ENCODE results near the gene KCNG4.

DNA sequence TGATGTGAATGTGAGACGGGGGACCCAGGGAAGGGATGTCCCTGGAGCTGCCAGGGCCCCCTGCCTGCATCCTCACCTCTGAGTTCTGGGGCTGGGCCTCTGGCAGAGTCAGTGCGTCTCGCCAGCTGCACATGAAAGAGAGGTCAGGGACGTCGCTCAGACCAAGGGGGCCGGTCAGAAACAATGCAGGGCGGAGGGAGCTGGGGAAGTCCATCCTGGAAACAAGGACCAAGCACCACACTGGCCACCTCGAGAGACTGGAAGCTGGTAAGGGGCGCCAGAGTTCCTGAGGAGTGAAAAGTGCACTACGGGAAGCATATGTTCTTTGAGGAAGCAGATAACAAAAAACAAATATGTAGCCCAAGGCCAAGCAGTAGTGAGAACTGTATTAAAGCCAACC is 55.0 kb downstream of the KCNG4 start:
- TF ChIP-seq POLR2AphosphoS5 (IDR thresholded peaks at IDR 0.05; ENCODE audit: borderline replicate concordance, low read depth, low read length) (no peak), EZH2 (IDR thresholded peaks at IDR 0.05) (no peak)
